ENCODE results near the gene GATA3.
A peak's percentile ranks its signal among the peaks of the same experiment; 100 is the strongest.
"Not testable (repeated sequence)": the region's sequence is repeated elsewhere in the genome, so short reads cannot be mapped to it uniquely, and the experiment has no call there.

GATA3 gene

DNA sequence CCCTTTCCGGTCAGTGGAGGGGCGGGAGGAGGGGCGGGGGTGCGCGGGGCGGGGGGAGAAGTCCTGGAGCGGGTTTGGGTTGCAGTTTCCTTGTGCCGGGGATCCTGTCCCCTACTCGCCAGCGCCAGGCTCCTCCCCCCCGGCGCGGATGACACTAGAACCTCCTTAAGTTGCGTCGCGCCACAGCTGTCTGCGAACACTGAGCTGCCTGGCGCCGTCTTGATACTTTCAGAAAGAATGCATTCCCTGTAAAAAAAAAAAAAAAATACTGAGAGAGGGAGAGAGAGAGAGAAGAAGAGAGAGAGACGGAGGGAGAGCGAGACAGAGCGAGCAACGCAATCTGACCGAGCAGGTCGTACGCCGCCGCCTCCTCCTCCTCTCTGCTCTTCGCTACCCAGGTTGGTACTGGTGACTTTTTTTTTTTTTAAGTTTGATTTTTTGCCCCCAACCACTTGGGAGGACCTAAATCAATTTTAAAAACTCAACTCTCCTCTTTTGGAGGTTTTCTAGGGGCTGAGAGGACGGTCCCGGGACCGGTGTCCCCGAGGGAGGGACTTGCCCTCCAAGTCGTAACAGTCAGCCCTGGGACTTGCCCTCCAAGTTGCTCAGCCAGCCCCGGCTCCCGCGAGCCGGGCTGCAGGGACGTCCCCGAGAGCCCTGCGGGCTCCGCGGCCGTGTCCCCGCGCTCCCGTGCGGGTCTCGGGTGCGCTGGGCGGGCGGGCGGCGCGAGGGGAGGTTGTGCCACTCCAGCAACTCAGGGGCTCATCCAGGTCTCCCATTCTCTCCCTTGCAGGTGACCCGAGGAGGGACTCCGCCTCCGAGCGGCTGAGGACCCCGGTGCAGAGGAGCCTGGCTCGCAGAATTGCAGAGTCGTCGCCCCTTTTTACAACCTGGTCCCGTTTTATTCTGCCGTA is at the start of gene GATA3:
TSS of gene GATA3 (plus strand) at position 195 of the 914 bp plus-strand sequence. CDS start 968 bp downstream, outside the sequence.
- peak; percentile 84 for DNase-seq (ENCODE audit: low spot score)

DNA sequence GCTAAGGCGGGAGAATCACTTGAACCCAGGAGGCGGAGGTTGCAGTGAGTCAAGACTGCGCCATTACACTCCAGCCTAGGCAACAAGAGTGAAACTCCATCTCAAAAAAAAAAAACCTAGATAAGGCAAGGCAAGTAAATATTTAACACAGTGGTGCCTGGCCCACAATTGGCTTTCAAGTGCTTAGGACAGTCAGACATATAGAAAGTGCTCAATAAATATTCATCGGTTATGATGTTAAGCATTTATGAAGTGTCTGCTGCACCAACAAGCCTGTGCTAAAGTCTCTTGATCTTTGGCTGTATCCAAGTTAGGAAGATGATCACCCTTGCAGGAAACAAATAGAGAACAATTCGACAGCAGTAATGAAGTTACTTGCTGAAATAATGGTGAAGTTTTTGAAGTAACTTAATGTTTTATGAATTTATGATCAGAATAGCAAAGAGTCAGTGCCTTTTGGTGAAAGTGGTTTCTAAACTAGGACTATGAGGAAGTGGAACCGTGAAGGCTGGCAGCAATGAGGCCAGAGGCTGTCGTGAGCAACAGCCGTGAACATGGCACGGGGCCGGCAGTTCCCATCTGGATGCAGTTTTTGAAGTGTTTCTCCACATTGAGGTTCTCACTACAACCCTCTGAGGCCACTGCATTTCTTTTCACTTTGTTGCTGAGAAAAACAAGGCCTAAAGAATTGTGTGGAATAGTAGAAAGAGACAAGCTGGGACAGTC is 48.1 kb upstream of the GATA3 start:
- DNase-seq (ENCODE audit: low spot score): no peak

DNA sequence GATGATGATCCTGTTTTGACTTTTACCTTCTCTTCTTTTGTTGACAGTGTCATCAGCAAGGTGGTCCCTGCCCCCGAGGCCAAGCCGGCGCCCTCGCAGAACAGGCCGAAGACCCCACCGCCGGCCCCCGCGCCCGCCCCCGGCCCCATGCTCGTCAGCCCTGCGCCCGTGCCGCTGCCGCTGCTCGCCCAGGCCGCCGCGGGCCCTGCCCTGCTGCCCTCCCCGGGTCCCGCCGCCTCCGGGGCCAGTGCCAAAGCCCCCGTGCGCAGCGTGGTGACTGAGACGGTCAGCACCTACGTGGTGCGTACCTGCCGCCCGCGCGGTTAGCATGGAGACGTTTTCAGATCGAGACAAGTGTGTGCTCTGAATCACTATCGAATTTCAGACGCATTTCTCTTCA is 45.5 kb upstream of the GATA3 start:
- no peak for DNase-seq (ENCODE audit: low spot score)

DNA sequence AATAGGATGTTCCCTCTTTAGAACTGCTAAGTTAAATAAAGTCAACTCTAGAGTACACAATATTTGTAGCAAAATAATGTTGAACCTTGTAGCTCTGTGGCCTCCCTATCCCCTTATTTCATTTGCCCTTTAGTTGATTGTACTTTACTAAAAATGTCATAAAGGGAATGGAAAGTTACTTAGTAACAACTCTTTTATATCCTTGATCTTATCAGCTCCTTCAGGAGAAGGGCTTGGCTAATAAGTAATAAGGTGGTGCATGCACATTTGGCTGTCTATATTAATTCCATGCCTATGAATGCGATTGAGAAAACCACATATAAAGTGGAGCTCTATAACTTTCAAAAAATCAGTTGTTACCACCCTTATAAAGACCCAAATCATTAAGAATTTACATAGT is 41.5 kb upstream of the GATA3 start:
- no peak for DNase-seq (ENCODE audit: low spot score)

DNA sequence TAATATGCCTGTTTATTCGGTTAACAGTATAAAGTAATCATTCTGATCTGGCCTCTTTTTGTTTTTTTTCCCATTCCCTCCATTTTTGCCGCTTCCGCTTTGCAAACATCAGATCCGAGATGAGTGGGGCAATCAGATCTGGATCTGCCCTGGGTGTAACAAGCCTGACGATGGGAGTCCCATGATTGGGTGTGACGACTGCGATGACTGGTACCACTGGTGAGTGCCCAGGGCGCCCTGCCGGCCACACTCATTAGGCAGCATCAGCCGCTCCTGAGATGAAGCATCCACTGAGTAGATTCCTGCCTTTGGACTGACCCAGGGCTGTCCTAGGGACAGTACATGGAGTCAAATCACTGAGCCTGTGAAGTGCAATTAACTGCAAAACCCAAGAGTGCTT is 40.9 kb upstream of the GATA3 start:
- DNase-seq (ENCODE audit: low spot score): no peak

DNA sequence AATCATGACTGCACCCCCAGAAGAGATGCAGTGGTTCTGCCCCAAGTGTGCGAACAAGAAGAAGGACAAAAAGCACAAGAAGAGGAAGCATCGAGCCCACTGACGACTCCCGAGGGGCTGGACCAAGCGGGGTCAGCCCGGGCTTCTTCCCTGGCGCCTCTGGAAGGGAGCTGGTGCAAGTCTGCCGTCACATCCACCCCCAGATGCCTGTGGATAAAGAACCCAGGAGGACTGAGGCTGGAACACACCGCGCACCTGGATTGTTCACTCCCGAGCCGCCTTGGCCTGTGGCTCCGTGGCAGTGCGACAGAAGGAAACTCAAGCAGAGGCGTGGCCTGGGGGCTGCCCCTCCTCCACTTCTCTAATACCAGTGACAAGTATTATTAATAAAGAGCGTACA is 39.8 kb upstream of the GATA3 start:
- no peak for DNase-seq (ENCODE audit: low spot score)

DNA sequence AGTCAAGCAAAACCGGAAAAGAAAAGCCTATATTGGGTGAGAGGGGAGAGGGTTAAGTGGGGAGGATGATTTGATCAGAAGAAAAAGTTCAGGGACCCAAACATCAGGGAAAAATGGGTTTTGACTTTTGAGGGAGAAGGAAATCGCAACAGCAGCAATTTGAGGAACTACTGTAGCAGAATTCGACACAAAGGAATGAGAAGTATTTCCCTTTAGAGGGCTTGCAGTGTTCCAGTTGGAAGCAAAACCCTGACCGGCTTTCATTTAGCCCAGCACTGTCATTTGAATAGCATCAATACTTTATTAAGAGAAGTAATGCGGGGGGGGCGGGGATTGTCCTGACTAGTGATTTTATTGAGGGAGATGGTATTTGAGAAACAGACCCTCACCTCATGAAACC is 37.2 kb upstream of the GATA3 start:
- DNase-seq (ENCODE audit: low spot score): no peak

DNA sequence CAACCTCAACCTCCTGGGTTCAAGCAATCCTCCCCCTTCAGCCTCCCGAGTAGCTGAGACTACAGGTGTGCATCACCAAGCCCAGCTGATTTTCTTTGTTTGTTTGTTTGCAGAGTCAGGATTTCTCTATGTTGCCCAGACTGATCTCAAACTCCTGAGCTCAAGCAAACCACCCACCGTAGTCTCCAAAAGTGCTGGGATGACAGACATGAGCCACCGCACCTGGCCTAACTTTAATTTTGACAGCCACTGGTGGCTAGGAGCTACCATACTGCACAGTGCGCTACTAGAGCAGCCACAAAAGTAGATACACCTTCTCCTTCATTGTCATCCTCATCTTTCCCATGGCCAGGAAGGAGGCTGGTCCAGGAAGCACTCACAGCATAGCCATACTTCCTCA is 31.2 kb upstream of the GATA3 start:
- DNase-seq (ENCODE audit: low spot score): no peak

DNA sequence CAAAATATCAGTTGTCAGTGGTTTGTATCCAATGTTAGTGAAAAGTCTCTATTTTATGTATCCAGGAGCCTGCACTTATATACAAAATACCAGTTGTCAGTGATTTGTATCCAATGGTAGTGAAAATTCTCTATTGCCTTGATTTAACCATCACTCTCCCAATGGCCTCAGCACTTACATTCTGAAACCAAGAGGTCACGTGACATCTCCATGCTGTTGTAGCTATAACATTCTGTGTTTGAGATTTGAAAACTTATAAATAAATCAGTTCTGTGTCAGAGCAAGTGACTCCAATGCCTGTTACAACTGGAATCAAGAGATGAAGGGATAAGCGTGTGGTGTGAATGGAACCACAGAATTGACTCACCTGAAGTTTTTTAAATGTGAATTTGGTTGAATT is 30.6 kb upstream of the GATA3 start:
- DNase-seq (ENCODE audit: low spot score): no peak

DNA sequence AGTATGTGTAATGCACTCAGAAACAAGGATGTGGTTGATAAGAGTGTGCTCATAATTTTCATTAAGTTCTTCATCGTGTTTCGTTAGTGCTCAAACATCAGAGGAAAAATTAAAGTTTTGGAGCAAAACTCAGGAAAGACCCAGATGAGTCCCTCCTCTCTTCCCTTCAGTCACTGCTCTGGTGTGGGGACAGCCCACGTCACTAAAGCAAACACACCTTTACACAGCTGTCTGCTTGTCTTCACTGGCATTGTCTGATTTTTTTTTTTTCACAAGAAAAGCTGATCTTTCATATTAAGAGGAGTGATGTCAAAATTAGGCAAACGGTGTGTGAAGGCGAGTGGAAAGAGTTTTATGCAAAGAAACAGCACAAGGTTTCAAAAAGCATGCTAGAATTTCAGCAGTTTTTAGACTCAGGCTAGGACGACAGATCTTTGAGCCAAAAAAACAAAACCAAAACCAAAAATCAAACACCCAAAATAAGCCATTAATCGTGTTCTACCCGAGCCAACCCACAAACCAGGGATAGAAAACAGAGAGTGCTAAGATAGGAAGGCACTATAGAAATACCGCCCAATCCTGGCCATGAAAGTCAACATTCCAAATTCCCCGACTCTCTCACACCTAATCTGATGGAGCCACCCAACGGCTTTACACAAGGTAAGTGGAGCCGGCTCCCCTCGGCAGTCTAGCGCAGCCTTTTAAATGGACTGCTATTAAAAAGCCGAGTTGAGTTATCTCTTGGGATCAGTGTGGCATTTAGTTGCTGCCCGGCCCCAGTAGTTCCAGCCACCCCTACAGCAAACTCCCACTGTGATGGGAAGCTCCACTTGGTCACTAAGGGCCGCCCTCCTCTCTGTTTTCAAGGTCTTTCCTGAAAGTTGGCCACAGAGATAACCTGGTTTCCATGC is 27.9 kb upstream of the GATA3 start:
- DNase-seq (ENCODE audit: low spot score): no peak

DNA sequence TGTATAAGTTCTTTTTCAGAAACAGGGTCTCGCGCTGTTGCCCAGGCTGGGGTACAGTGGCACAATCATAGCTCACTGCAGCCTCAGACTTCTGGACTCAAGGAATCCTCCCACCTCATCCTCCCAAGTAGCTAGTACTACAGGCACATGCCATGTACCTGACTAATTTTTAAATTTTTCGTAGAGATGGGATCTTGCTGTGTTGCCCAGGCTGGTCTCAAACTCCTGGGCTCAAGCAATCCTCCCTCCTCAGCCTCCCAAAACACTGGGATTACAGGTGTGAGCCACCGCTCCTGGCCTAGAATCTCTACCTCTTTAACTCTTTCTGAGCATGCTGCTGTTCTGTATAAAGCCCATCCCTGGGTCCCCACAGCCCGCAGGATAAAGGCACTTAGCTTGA is 23.3 kb upstream of the GATA3 start:
- DNase-seq (ENCODE audit: low spot score): not testable (repeated sequence)

DNA sequence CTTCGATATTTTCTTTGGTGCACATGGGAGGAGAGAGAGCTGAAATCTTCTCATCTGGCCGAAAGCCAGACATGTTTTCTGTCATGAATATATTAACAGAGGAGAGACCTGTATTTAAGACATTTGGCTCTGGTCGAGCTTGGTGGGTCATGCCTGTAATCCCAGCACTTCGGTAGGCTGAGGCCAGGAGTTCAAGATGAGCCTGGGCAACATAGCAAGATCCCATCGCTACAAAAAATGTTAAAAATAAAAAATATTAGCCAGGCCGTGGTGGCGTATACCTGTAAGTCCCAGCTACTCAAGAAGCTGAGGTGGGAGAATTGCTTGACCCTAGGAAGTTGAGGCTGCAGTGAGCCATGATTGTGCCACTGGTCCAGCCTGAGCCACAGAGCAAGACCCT is 21.9 kb upstream of the GATA3 start:
- no peak for DNase-seq (ENCODE audit: low spot score)

DNA sequence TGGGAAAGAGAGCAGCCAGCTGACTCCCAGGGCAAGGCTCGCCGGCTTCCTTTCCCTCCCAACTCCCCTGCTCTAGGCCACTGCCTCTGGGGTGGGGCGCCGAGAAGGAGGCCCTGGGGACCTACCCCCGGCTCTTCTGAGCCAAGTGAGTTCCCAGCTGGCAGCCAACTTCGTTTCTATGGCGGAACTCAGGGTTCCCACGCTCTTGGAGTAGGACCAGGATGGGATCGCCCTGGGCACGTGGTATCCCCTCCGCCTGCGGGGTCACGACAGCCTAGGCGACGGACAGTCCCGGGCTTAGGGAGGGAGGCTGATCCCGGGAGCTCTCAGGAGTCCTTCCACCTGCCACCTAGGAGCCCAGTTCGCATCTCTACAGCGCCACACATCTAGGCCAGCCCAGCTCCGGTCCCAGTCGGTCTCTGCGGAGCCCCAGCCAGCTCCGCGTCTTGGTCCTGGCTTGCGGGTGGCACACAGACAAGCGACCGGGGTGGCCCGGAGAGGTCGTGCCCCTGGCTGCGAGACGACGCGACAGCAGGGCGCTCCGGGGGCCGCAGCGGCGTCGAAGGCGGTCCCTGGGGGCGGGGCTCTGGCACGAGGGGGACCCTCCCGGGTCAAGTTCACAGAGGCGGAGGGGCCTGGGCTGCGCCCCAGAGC is 20.5 kb upstream of the GATA3 start:
- no peak for DNase-seq (ENCODE audit: low spot score)

DNA sequence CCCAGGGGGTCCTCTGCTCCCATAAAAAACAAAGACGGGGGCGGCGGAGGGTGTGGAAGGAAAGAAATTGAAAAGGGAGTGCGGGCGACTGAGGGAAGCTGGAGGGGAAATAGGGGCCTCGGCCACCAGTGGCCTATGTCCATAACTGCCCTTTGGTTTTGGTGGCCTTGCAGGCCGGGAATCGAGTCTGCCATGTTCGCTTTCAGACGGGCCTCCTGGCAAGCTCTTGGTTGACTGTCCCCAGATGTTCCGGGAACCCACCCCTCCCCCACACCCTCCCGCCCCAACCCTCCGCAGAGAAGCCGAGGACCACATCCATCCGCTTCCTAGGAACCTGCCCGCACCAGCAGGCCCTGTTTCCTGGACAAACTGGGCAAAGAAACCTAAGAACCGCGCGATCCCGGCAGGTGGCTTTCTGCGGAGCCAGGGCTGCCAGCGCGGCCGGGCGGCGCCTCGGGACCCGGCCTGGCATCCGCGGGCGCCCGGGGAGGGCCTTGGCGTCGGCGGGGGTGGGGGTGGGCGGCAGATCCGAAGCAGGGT is 20.0 kb upstream of the GATA3 start:
- no peak for DNase-seq (ENCODE audit: low spot score)

DNA sequence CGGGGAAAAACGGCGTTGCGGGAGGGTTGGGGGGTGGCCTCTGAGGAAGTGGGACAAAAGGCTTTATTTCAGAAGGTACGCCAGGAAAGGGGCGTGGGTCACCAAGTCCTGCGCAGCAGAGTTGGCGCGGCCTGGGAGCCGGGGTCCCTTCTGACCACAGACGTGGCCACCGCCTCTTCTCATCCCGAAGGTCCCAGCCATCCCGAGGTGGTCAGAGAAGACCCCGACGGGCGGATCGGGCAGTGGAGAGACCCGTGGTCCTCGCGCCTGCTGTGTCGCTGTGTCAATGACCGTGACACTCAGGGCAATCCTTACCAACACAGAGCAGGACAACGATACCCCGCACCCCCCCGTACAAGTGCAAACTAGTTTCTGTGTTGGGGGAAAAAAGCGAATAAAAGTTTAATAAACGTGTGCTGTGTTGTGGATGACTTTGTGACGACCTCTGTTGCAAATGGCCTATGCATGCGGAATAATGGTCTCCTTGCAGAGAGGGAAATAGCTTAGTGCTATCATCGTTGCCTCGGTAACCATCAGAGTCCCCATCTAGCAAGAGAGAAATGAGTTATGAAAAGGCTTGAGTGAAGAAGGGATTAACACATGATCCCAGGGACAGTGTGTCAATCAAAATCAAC is 19.4 kb upstream of the GATA3 start:
- DNase-seq (ENCODE audit: low spot score): no peak

DNA sequence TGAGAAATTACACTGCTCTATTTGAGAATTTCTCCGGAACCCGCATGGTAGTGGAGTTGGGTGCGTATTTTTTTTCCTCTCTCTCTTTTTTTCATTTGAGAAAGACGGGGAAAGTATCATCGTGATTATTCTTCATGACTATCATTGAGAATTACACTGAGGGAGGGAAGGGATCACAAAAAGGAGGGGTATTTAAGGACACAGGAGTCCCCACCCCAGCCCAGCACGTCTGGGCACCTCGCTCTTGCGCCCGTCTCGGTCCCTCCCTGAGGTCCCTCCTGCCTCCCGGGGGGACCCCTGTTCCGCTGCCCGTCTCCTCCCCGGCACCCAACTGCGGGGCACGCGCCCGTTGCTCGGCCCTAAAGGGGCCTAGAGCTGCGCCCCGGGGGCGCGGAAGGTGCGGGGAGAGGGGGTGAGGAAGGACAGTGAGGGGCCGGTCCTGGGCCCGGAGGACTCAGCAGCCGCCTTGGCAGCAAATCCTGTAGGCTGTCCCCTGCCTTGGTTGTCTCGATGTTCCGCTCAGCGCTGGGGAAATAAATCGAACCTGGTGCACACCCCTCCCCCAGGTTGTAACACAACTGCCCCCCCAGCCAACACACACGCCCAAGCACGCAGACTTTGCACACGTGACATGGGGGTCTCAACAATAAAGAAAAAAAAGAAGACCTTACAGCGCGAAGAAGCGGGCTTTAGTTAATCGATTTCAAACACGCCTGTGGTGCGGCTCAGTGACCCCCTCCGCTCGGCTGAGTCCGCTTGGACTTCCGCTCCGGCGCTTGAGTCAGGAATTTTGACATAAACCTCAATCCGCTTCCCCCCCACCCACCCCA is 18.6 kb upstream of the GATA3 start:
- DNase-seq (ENCODE audit: low spot score): no peak

DNA sequence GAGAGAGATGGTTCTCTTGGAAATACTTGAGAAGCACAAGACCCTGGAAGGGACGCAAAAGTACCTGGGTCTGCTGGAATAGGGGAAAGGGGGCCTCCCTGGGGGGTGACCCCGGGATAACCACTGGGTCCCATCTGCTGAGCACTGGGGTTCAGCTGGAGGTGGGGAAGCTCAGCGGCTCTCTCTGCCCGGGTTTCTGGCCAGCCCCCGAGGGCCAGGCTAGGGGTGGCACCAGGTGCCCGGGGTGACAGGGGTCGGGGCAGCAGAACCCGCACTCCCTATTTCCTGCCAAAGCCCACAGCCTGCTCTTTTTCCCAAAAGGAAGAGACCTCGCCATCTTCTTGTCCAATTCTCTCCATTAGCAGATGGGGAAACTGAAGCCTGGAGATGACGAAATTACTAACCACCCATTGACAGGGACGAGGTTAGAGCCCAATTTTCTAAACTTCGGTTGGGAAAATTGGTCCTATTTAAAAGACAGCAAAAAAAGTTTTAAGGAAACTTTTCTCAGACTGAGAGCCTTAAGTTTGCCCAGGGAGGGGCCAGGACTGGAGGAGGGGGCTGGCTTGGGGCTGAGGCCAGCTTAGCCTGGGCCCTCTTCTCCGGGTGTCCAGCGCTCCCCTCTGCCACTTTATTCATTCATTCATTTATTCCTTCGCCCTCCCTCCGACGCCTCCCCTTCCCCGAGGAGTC is 17.8 kb upstream of the GATA3 start:
- DNase-seq (ENCODE audit: low spot score): no peak

DNA sequence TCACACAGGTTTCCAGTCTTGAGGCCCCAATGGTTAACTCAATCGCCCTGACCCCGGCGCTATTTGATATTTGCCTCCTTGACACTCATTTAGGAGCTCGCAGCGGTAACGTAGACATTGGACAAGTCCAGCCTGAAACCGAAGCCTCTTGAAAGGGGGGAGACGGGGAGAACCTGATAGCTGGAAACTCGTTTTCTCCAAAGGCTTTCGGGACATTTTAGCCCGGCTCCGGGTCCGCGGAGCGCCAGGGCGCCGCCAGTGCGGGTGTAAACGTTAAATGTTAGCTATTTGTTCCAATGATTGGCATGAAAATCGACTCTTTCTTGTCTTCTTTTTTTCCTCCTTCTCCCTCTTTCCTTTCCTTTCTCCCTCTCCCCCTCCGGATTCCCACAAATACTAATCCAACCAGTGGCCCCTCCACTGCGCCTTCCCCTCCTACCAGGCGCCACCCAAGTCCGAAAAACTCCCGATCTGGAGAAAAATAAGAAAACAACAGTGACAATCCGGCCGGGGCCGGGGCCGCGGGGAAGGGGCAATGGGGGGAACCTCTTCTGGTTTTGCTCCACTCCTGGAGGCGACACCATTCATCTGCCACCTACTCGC is 17.2 kb upstream of the GATA3 start:
- no peak for DNase-seq (ENCODE audit: low spot score)
